Retinal pigment epithelial cell (primary cell): ENCODE measurements around the gene ZW10.
A peak's percentile ranks its signal among the peaks of the same experiment; 100 is the strongest.

Experiments used
- DNase-seq: peaks from one replicate; pipeline ENCODE4 v3.0.0-alpha.2; 2010; ENCODE audit warnings: low read depth
- H3K4me3 ChIP-seq: 2 replicates; pipeline ENCODE4 v1.5.1; 2011; ENCODE audit warnings: mild to moderate bottlenecking, low read length, control low read depth, moderate library complexity
- TF ChIP-seq, protein P1 (sequence below): conservative IDR thresholded peaks from 2 replicates; pipeline ENCODE4 v1.5.1; 2011; ENCODE audit warnings: low read depth, low read length, control low read depth, inconsistent platforms

ZW10 gene

GRCh38 chr11:113773416-113774173 is at the start of gene ZW10:
Gene ZW10, minus strand, starts transcription at chr11:113773692. Its CDS starts 26 bp downstream, at chr11:113773666.
- peak; percentile 89 for DNase-seq
- H3K4me3 ChIP-seq, result peak within 1 kb of the TSS; percentile 97
- TF ChIP-seq, protein P1, sequence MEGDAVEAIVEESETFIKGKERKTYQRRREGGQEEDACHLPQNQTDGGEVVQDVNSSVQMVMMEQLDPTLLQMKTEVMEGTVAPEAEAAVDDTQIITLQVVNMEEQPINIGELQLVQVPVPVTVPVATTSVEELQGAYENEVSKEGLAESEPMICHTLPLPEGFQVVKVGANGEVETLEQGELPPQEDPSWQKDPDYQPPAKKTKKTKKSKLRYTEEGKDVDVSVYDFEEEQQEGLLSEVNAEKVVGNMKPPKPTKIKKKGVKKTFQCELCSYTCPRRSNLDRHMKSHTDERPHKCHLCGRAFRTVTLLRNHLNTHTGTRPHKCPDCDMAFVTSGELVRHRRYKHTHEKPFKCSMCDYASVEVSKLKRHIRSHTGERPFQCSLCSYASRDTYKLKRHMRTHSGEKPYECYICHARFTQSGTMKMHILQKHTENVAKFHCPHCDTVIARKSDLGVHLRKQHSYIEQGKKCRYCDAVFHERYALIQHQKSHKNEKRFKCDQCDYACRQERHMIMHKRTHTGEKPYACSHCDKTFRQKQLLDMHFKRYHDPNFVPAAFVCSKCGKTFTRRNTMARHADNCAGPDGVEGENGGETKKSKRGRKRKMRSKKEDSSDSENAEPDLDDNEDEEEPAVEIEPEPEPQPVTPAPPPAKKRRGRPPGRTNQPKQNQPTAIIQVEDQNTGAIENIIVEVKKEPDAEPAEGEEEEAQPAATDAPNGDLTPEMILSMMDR, result peak; percentile 80

DNA sequence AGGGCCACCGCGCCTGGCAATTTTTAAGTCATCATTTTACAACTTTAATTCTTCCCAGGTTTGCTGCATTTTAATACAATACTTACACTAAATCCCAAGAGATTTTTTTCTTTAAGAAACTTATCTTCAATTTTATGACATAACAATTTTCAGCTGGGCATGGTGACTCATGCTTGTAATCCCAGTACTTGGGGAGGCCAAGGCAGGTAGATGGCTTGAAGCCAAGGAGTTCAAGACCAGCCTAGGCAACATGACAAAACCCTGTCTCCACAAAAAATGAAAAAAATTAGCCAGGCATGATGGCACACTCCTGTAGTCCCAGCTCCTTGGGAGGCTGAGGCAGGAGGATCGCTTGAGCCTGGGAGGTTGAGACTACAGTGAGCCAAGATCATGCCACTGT is 44.9 kb upstream of the ZW10 start:
- DNase-seq, result peak; percentile 29
- H3K4me3 ChIP-seq, result no peak overlapping the region
- TF ChIP-seq, protein P1, result no peak

DNA sequence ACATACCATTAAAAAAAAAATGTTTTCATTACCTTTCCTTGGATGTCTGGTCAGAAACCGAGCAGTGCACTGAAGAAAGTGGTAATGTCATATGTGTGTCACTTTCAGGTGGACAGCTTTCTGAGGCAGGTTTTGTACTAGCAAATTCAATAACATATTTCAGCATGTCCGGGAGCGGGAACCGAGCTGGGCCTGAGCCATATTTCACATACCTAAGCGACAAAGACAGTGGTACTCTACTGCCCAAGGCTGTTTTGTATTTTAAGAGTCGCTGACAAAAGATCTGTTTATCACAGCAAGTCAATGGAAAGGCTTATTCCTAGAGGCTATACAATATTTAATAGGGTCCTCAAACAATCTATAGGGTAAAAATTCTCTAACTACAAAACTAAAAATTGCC is 44.1 kb upstream of the ZW10 start:
- H3K4me3 ChIP-seq, result no peak overlapping the region
- no peak for DNase-seq
- TF ChIP-seq, protein P1, result no peak

DNA sequence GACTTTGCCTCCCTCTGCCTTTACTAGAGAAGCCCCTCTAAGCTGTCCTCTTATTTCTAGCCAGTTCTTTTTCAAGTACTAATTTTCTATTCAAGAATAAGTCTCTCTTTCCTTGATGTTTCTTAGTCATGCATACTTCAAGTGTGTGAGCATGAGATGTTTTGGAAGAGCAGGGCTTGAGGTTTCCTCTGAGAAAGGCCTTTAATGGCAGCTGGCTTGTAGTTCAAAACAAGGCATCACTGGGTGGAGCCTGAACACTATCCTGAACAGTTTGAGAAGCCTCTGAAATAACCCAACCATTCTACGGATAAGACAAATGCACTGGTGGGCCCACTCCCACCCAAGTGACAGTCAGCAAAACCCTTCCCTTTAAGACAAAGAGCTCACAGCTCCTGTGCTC is 43.7 kb upstream of the ZW10 start:
- H3K4me3 ChIP-seq, result no peak overlapping the region
- TF ChIP-seq, protein P1, result no peak
- DNase-seq, result no peak

DNA sequence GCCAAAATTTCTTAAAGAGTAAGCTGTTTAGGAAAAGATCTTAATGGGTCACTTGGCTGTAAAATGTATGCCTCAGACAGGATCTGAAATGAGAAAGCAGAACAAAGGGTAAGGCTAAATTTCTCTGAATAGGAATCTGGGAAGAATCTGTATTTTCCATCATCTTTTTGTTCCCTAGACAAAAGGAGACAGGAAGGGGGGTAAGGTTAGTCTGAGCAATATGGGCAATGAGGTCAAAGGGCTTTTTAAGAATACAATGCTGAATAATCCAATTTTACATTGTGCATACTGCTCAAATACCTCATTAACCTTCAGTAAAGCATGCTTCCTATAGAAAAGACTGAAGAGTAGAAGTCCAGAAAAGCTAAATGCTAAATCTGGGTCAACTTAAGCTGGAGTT is 40.7 kb upstream of the ZW10 start:
- no peak overlapping the region for H3K4me3 ChIP-seq
- DNase-seq, result no peak

DNA sequence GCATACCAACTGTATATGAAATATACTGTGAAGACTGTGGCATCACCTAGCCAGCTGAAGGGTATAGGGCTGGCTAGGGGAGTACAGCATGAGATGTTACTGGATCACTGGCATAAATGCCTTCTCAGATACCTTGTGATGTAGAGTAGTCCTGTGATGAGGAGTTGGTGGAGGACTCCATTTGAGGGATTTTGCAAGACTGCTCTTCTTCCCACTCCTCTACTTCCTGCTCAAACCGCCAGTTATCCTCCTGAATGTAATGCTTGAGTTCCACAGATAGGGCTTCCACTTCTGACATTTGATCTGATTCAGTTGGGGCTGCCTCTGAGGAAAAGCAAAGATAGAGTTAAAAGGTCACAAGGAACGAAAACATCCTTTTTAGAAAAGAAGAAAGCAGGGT is 35.4 kb upstream of the ZW10 start:
- TF ChIP-seq, protein P1, result no peak
- H3K4me3 ChIP-seq, result no peak overlapping the region
- no peak for DNase-seq

More for the DNA sequence above, 40.7 kb upstream of the ZW10 start:
- TF ChIP-seq, protein P1, result no peak

DNA sequence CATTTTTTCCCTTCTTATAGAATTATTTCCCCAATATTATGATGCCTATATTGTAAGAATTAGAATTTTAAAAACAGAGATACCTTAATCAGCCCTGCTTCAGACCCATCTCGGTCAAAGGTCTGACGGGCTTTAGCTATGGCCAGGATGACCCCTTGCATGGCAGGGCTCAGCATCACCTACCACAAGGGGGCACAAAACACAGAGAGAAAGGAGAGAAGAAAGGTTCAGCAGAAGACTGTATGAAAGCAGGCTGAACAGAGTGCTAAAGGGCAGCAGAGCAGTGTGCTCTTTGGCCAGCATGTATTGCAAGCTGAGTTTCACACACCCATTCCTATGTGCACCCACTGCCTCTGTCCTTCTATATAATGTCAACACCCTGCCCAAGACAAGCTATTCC is 32.9 kb upstream of the ZW10 start:
- no peak overlapping the region for H3K4me3 ChIP-seq
- DNase-seq, result no peak
- TF ChIP-seq, protein P1, result peak; percentile 62
